KOPT-K1 (cell line): ENCODE results near the gene PARVB.
"Not testable (repeated sequence)": the region's sequence is repeated elsewhere in the genome, so short reads cannot be mapped to it uniquely, and the experiment has no call there.

ENCODE experiments used
- H3K27ac ChIP-seq: fragments of 200-600 bp; sonication (generic); 2 replicates; pipeline ENCODE4 v1.5.1; 2016; ENCODE audit warnings: antibody characterized with exemption, mild to moderate bottlenecking, low read depth, low read length; ENCODE audit not compliant: poor library complexity, severe bottlenecking
- H3K36me3 ChIP-seq: fragments of 200-600 bp; sonication (generic); 2 replicates; pipeline ENCODE4 v1.5.1; 2017; ENCODE audit warnings: antibody characterized with exemption, mild to moderate bottlenecking, low read length, moderate library complexity; ENCODE audit not compliant: insufficient read depth
- H3K9me3 ChIP-seq: fragments of 200-600 bp; sonication (generic); 2 replicates; pipeline ENCODE4 v1.5.1; 2017; ENCODE audit warnings: antibody characterized with exemption, low read length, mild to moderate bottlenecking; ENCODE audit not compliant: insufficient read depth, poor library complexity, severe bottlenecking

Gene PARVB

DNA sequence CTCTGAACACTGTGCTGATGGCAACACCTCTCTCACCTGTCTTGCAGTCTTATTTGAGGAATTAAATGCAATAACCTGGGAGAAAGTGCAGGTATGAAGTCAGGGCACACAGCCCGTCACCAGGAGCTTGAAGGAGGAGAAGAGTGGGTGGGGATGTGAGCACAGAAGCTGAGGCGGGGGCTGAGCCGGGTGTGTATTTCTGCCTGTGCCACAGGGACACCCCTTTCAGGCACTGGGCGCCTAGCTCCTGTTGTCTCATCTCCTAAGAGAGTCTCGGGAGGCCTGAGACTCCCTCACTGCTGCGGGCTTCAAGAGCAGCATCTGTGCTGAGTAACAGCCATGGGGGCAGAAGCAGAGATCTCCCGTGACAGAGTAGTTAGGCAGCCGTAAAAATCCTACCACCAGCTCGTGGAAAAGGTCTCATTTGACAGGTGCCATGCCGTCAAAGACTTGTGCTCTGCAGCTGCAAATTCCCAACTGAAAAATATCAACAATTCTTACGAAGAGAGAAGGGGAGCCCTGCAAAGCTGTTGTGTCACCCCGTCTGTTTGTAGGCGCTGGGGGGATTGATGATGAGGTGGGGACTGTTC is 26.8 kb downstream of the PARVB start:
- Histone ChIP-seq H3K27ac (no peak overlapping the region), H3K36me3 (no peaks in the 10 kb centered on the region), H3K9me3 (no peaks in the 10 kb centered on the region)

DNA sequence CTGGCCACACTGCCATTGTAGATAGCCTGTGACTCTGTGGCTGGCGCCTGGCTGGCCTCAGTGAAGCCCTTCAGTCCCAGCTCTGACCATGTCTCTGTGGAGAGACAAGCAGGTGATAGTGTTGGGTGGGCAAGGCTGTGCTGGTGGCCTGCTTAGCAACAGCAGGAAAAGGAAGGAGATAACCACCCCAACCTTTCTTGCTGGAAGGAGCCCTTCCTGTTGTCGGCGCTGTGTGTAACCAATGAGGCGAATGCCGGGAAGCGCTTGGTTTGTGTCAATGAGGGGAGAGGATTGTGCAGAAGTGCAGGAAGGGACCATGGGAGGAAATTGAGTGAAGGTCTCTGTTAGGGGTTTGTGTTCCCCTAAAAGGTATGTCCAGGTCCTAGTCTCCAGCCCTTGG is 27.3 kb downstream of the PARVB start:
- H3K9me3 ChIP-seq = no peaks in the 10 kb centered on the region
- no peak overlapping the region for H3K27ac ChIP-seq
- H3K36me3 ChIP-seq = no peaks in the 10 kb centered on the region

DNA sequence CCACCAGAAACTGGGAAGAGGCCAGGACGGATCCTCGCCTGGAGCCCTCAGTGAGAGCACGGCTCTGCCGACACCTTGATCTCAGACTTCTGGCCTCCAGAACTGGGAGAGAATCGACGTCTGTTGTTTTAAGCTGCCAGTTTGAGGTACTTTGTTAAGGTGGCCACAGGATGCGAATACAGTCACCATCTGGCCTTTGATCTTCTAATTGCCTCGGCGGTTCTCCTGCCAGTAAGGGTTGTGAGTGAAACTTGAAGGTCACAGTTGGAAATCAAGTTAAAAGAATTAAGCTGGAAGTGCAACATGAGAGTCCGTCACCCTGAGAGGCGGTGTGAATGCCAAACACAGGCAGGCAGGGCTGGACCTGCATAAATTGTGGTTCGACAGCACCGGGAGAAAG is 27.9 kb downstream of the PARVB start:
- no peak overlapping the region for H3K27ac ChIP-seq
- no peaks in the 10 kb centered on the region for H3K9me3 ChIP-seq
- no peaks in the 10 kb centered on the region for H3K36me3 ChIP-seq

DNA sequence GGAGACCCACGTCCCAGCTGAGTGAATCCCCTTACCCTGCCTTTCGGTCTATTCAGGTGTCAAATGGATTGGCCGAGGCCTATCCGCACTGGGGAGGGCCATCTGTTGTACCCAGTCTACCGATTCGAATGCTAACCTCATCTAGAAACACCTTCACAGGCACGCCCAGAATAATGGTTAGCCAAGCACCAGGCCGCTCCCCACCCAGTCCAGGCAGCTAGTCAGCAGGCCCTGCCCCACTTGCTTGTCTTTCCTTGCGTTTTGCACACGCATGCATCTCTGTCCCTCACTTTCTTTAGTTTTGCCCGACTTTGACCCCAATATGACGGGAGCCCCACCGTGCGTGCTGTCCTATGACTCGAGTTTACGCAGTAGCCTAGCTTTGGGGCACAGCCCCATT is 31.7 kb downstream of the PARVB start:
- H3K36me3 ChIP-seq = no peaks in the 10 kb centered on the region
- H3K9me3 ChIP-seq = peaks cover 5% of the 10 kb centered on the region
- no peak overlapping the region for H3K27ac ChIP-seq

DNA sequence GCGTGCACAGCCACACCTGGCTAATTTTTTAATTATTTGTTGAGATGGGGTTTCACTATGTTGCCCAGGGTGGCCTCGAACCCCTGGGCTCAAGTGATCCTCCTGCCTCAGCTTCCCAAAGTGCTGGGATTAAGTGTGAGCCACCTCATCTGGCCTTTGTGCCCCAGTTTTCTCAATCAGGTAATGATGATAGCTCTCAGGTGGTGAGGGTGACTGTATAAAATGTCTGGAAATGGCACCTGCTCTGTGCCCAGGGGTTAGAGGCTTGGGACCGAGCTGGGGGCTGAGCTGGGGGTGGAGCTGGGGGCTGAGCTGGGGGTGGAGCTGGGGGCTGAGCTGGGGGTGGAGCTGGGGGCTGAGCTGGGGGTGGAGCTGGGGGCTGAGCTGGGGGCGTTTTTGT is 32.5 kb downstream of the PARVB start:
- H3K27ac ChIP-seq, H3K9me3 ChIP-seq, H3K36me3 ChIP-seq: not testable (repeated sequence)

DNA sequence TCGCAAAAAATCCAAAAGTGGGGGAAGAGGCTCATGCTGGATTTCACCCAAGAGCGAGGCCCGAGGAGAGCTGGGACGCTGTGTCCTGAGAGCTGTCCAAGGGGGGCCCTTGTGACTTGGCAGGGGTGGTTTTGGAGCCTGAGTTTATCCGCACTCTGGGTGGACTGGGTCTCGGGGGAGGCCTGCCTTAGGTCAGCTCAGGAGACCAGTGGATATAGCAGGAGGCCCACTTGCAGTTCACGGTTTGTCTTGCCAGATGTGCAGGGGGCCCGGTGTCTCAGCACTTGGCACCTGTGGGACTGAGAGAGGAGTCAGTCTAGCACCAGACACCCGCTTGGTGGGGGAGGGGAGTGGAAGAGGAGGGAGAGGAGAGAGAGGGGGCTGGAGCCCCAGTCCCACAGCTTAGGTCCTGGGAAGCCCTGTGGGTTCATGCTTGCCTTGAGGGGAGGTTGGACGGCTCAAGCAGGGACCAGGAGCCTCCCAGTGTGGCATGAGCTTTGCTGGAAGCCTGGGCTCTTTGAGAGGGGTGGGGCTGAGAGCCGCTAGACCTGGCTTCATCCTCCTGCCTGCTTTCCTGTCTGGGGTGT is 33.4 kb downstream of the PARVB start:
- Histone ChIP-seq H3K27ac (no peak overlapping the region), H3K36me3 (no peaks in the 10 kb centered on the region), H3K9me3 (peaks cover 5% of the 10 kb centered on the region)

DNA sequence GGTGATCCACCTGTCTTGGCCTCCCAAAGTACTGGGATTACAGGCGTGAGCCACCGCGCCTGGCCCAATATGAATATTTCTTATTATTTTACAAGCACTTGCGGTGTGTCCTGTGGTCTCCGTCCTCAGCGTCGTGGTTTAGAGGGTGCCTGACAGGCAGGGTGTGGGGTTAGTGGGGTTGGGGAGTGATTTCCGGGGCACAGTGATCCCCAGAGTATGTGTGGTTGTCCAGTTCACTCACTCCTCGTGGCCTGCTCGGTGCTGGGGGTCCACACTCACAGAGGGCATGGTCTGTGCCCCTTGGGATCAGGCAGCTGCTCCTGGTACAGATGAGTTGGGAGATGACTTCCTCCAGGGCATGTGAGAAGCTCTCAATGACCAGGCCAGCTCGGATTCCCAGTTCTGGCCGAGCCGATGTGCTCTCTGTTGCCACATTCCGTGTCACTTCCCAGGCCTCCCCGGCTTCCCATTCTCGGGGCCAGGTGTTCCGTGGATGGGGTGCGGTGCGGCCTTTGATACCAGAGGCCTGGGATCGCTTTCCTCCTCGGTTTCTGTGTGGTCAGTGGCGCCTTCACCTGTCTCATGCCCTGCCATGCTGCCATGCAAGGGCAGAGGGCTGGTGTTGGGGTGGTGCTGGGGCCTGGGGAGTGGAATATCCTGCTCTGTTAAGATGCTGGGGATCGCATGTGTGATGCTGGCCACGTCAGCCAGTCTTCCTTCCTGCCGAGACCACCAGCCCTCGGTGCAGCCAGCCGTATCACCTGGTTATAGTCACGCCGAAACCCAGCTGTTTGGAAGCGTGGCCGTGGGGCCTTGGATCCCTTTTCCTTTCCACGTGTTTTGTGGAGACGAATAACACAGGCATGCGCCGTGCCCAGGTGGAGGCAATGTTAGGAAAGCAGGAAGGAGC is 39.6 kb downstream of the PARVB start:
- peaks cover 5% of the 10 kb centered on the region for H3K9me3 ChIP-seq
- no peak overlapping the region for H3K27ac ChIP-seq
- H3K36me3 ChIP-seq = no peaks in the 10 kb centered on the region

DNA sequence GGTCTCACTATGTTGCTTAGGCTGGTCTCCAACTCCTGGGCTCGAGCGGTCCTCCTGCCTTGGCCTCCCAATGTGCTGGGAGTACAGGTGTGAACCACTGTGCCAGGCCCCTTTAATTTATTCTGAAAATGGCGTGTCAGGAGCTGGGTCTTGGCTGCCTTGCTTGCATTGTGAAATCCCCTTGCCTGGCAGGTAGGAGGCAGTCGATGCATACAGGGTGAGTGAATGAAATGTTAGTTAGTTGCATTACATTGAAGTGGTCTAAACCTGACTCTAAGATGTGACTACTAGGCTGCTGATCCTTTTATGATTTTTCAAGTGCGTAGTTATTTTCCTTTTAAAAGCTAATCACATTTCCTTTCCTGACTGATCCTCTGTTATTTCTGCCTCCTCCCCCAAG is 42.9 kb downstream of the PARVB start:
- Histone ChIP-seq H3K9me3 (no peaks in the 10 kb centered on the region), H3K36me3 (no peaks in the 10 kb centered on the region), H3K27ac (no peak overlapping the region)

DNA sequence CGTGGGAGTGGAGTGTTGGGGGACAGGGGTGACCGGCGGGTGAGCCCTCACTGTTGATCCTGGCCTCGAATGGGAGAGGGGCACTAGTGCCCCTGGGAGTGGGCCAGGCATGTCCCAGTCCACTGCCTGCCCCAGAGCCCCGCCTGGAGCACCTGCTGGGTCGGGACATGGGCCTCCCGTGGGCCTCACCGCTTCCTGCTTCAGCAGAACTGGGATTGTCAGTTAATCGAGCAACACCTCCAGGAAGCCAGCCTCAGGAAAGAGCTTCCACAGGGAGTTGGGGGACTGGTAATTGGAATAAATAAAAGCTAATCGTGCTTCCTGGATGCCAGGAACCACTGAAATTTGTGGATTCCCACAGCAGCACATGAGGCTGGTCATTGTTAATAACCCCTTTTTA is 43.8 kb downstream of the PARVB start:
- Histone ChIP-seq H3K9me3 (no peaks in the 10 kb centered on the region), H3K27ac (no peak overlapping the region), H3K36me3 (no peaks in the 10 kb centered on the region)

DNA sequence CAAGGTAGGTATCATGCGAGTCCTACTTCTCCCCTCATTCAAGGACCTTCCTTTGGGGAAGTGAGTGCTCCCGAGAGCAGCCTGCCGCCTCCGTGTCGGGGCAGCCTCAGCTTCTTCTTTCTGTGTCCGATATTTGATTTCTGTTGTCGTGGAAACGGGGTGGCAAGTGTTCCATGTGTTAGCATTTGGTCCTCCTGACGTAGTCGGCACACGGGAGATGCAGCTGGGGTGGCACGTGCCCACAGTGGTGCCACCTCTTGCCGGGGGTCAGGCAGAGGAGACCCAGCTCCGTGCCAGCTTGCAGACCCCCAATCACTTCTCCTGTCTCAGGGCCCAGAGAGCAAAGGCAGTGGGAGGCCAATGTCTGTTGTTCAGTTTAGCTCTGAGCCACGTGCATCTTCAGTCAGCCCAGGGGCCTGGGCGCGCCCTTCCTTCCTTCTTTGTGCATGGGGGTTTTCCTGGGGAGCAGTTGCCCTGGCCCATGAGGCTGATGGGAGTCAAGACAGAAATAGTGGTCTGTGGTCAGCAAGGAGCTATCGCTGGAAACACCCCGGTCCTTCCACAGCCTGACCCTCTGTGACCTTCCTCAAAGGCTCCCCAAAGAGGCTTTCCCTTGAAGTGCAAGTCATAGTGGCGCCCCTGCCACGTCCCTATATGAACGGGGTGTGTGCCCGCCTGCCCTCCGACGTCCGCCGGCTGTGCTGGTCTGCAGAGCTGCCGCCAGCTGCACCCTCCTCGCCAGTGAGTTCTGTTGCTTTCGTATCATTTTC is 44.5 kb downstream of the PARVB start:
- H3K27ac ChIP-seq = no peak overlapping the region
- no peaks in the 10 kb centered on the region for H3K36me3 ChIP-seq

DNA sequence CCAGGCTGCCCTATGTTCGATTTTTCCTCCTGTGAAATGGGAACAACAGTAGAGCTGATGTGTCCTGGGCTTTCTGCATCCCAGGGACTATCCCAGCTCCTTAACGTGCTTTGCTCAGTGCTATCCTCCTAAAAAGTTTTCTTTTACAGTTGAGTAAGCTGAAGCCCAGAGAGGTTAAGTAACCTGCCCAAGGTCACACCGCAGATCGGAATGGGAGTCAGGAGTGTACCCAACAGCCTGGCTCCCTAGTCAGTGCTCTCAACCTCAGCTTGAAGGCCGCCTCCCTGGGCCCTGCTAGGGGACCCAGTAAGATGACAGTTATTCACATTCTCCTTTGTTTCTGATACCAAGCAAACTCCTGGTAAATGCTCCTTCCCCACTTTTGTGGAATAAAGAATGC is 45.9 kb downstream of the PARVB start:
- Histone ChIP-seq H3K36me3 (no peaks in the 10 kb centered on the region), H3K27ac (no peak overlapping the region), H3K9me3 (no peaks in the 10 kb centered on the region)

More for the DNA sequence above, 44.5 kb downstream of the PARVB start:
- H3K9me3 ChIP-seq = no peaks in the 10 kb centered on the region

DNA sequence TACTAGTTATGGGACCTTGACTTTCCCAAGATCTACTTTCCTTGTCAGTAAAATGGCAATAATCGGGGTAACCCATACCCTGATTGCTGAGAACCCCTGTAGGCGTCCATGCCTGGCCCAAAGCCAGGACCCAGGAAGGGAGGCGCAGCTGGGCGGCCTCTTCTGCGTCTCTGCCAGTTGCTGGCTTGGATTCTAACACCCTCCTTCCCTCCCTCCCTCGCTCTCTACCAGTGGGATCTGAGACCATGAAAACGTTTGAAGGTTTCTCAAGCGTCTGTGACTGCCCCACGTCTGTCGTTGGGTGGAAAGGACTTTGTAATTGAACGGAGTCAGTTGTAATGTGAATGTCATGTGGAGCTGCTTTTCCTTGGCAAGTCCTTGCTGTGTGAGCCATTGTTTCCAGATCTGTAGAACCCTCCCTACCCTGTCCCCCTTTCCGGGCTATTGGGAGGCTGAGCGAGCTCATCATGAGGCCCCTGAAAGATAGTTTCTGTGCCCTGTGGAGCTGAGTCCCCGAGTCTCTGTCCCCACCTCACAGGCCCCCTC is 47.8 kb downstream of the PARVB start:
- Histone ChIP-seq H3K27ac (no peak overlapping the region), H3K9me3 (no peaks in the 10 kb centered on the region)

DNA sequence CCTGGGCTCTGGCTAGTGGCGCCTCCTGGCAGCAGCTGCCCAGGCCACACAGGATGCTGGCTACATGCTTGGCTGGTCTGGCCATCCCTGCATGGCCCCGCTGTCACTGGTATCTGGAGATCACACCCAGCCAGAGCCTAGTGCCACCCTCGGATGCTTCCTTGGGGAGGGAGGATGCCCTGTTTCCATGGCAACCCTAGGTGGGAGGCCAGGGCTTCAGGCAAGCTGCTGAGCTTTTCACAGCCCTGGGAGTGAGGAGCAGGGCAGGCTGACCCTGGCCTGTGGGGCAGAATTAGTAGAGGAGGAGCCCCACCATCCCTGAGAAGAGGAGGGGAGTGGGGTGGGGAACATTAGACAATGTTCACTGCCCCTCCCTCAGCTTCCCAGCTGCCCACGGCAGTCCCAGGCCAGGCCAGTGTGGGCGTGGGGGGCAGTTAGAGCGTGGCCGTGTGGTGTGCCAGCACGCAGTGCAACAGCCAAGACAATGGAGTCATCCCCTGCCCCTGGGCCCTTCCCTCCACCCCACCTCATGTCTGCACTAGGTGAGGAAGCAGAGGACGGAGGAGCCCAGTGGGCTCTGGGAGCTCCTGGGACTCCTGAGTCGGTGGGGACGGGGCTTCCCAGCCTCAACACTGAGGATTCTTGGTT is 50.4 kb downstream of the PARVB start:
- no peaks in the 10 kb centered on the region for H3K36me3 ChIP-seq
- H3K27ac ChIP-seq = no peak overlapping the region

More for the DNA sequence above, 47.8 kb downstream of the PARVB start:
- no peaks in the 10 kb centered on the region for H3K36me3 ChIP-seq

DNA sequence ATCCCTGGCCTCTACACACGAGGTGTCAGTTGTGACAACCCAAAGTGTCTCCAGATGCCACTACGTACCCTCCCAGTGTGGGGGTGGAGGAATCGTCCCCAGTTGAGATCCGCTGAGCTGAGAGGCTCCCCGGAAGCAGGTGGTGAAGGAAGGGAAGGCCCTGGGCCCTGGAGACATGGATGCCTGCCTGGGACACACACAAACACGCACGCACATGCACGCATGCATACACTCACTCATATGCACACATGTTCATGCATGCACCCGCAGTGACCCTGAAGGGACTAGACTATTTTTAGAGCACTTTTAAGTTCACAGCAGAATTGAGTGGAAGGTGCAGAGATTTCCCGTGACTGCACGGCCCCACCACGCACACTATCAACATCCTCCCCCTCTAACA is 50.9 kb downstream of the PARVB start:
- Histone ChIP-seq H3K36me3 (no peaks in the 10 kb centered on the region), H3K27ac (no peak overlapping the region), H3K9me3 (no peaks in the 10 kb centered on the region)

More for the DNA sequence above, 50.4 kb downstream of the PARVB start:
- no peaks in the 10 kb centered on the region for H3K9me3 ChIP-seq
